MM.1S (cell line): Measurements from ENCODE around the gene ELOB.

Experiments used
- DNase-seq: peaks from one replicate; pipeline ENCODE4 v3.0.0-alpha.2; 2015
- H2AFZ ChIP-seq: fragments of 300-600 bp; sonication (generic); 2 replicates; pipeline ENCODE4 v1.6.0; 2016; ENCODE audit warnings: antibody characterized with exemption, low read length
- H3F3A ChIP-seq: fragments of 300-600 bp; sonication (generic); 2 replicates; pipeline ENCODE4 v1.6.1; 2016; ENCODE audit warnings: mild to moderate bottlenecking, antibody characterized with exemption, low read length, moderate library complexity, mixed read lengths; ENCODE audit not compliant: insufficient read depth
- H3K27ac ChIP-seq: fragments of 300-600 bp; sonication (generic); 2 replicates; pipeline ENCODE4 v1.5.1; 2016; ENCODE audit warnings: mild to moderate bottlenecking, low read length
- H3K27me3 ChIP-seq: fragments of 300-600 bp; sonication (generic); replicated peaks from 2 replicates; pipeline ENCODE4 v1.6.0; 2016; ENCODE audit warnings: low read length; ENCODE audit not compliant: insufficient read depth
- H3K36me3 ChIP-seq: fragments of 300-600 bp; sonication (generic); replicated peaks from 2 replicates; pipeline ENCODE4 v1.6.1; 2016; ENCODE audit warnings: mild to moderate bottlenecking, low read length, mixed read lengths; ENCODE audit not compliant: insufficient read depth
- H3K4me1 ChIP-seq: fragments of 300-600 bp; sonication (generic); 2 replicates; pipeline ENCODE4 v1.6.1; 2016; ENCODE audit warnings: low read length, mixed read lengths
- H3K4me2 ChIP-seq: fragments of 300-600 bp; sonication (generic); 2 replicates; pipeline ENCODE4 v1.6.0; 2016; ENCODE audit warnings: low read depth, low read length
- H3K4me3 ChIP-seq: fragments of 300-600 bp; sonication (generic); 2 replicates; pipeline ENCODE4 v1.5.1; 2016; ENCODE audit warnings: low read length, mixed read lengths
- H3K79me2 ChIP-seq: fragments of 300-600 bp; sonication (generic); 2 replicates; pipeline ENCODE4 v1.6.1; 2016; ENCODE audit warnings: mixed run types, low read length, mixed read lengths
- H3K9ac ChIP-seq: fragments of 300-600 bp; sonication (generic); 2 replicates; pipeline ENCODE4 v1.6.1; 2016; ENCODE audit warnings: low read length, mixed read lengths
- H3K9me2 ChIP-seq: fragments of 300-600 bp; sonication (generic); replicated peaks from 2 replicates; pipeline ENCODE4 v1.6.1; 2016; ENCODE audit warnings: mild to moderate bottlenecking, low read length, mixed read lengths; ENCODE audit not compliant: insufficient read depth
- H3K9me3 ChIP-seq: fragments of 300-600 bp; sonication (generic); replicated peaks from 2 replicates; pipeline ENCODE4 v1.6.1; 2016; ENCODE audit warnings: mild to moderate bottlenecking, low read length, mixed read lengths; ENCODE audit not compliant: insufficient read depth
- H4K20me1 ChIP-seq: fragments of 300-600 bp; sonication (generic); 2 replicates; pipeline ENCODE4 v1.6.1; 2016; ENCODE audit warnings: mild to moderate bottlenecking, low read length, moderate library complexity, mixed read lengths; ENCODE audit not compliant: insufficient read depth
- CTCF ChIP-seq: fragments of 300-600 bp; sonication (generic); IDR thresholded peaks from 2 replicates; pipeline ENCODE4 v1.5.1; 2016; ENCODE audit warnings: antibody characterized with exemption, low read length, mixed read lengths
- EZH2 ChIP-seq: fragments of 300-600 bp; sonication (generic); optimal IDR thresholded peaks from 2 replicates; pipeline ENCODE3; 2017; ENCODE audit warnings: low read depth, mild to moderate bottlenecking, antibody characterized with exemption, low read length, mixed read lengths
- EZH2phosphoT487 ChIP-seq: fragments of 300-600 bp; sonication (generic); IDR thresholded peaks from 2 replicates; pipeline ENCODE4 v1.6.1; 2018; ENCODE audit warnings: antibody characterized with exemption, low read length

The ELOB gene

GRCh38 chr16:2792940-2793339 lies 15.9 kb upstream of the ELOB start:
- Histone ChIP-seq H3K9ac (no peak overlapping the region), H3K36me3 (no peaks in the 10 kb centered on the region)

GRCh38 chr16:2791174-2791573 lies 14.1 kb upstream of the ELOB start:
- DNase-seq, result no peak
- Histone ChIP-seq H3K27ac (no peak overlapping the region), H3K36me3 (no peaks in the 10 kb centered on the region), H2AFZ (no peak overlapping the region), H3K27me3 (peaks cover 83% of the 10 kb centered on the region), H3K79me2 (no peaks in the 10 kb centered on the region), H3K9me3 (no peaks in the 10 kb centered on the region), H3K4me2 (no peak overlapping the region), H3F3A (no peaks in the 10 kb centered on the region), H4K20me1 (no peaks in the 10 kb centered on the region), H3K4me3 (no peak overlapping the region), H3K9me2 (no peaks in the 10 kb centered on the region), H3K9ac (no peak overlapping the region), H3K4me1 (peaks cover 3% of the 10 kb centered on the region; the same call in 1 of the 2 replicates)
- TF ChIP-seq EZH2, result no peak
- TF ChIP-seq EZH2phosphoT487, result no peak
- TF ChIP-seq CTCF, result no peak

More at GRCh38 chr16:2792940-2793339, 15.9 kb upstream of the ELOB start:
- Histone ChIP-seq H3K4me3 (no peak overlapping the region), H3K27ac (no peak overlapping the region), H2AFZ (no peak overlapping the region), H3K9me2 (no peaks in the 10 kb centered on the region), H3K79me2 (no peaks in the 10 kb centered on the region), H3K9me3 (no peaks in the 10 kb centered on the region), H3K27me3 (peaks cover 74% of the 10 kb centered on the region), H3K4me2 (no peak overlapping the region), H4K20me1 (no peaks in the 10 kb centered on the region), H3F3A (no peaks in the 10 kb centered on the region), H3K4me1 (peaks cover 6% of the 10 kb centered on the region; the same call in 1 of the 2 replicates)
- no peak for DNase-seq
- TF ChIP-seq EZH2 (no peak), EZH2phosphoT487 (no peak), CTCF (no peak)

- H3K4me1 ChIP-seq, result no peaks in the 10 kb centered on the region
- no peak for DNase-seq
- H3K4me2 ChIP-seq, result no peak overlapping the region
- H3K79me2 ChIP-seq, result no peaks in the 10 kb centered on the region
- no peak overlapping the region for H3K27ac ChIP-seq
- no peak for TF ChIP-seq EZH2phosphoT487
- no peak for TF ChIP-seq EZH2
- no peak for TF ChIP-seq CTCF
- H3K27me3 ChIP-seq, result peaks cover 83% of the 10 kb centered on the region
- H3F3A ChIP-seq, result no peaks in the 10 kb centered on the region
- H2AFZ ChIP-seq, result no peak overlapping the region
- H3K9me3 ChIP-seq, result no peaks in the 10 kb centered on the region
- H3K36me3 ChIP-seq, result no peaks in the 10 kb centered on the region
- H4K20me1 ChIP-seq, result no peaks in the 10 kb centered on the region
- H3K9ac ChIP-seq, result no peak overlapping the region
- H3K4me3 ChIP-seq, result no peak overlapping the region
- no peaks in the 10 kb centered on the region for H3K9me2 ChIP-seq
Observed at GRCh38 chr16:2790631-2791030, 13.6 kb upstream of the ELOB start.
